ENCODE results near the gene HIPK3. TPM values are rescaled to one million over a fixed set of nuclear protein-coding genes. Genes with fewer than 3 reads are reported as not detected.
A peak's percentile ranks its signal among the peaks of the same experiment; 100 is the strongest.

The HIPK3 gene
- total and polyA plus RNA-seq, 9 of the 15 experiments (the other 6 are each of a cell fraction or from before 2014, with no cell fraction given): 2.3 to 19.6 (median 7.5) TPM

GRCh38 chr11:33329705-33330329 lies 72.6 kb downstream of the HIPK3 start (continued):
- TF ChIP-seq CREB5 (CRISPR knock-in tag; IDR thresholded peaks at IDR 0.05) (no peak), THRB (CRISPR knock-in tag; conservative IDR thresholded peaks at IDR 0.05) (no peak), ZBTB34 (CRISPR knock-in tag; IDR thresholded peaks at IDR 0.05) (no peak), HOXB6 (CRISPR knock-in tag; IDR thresholded peaks at IDR 0.05; ENCODE audit: borderline replicate concordance) (no peak), SRSF7 (optimal IDR thresholded peaks at IDR 0.05; ENCODE audit: low read depth, low read length) (no peak), DNMT1 (IDR thresholded peaks at IDR 0.05) (no peak), RAD21 (CRISPR knock-in tag; conservative IDR thresholded peaks at IDR 0.05 in 1 of 2, IDR thresholded peaks at IDR 0.05 in 1 of 2) (peak; percentile 75 to 88), FOSL1 (tag; conservative IDR thresholded peaks at IDR 0.05) (no peak), ZNF764 (CRISPR knock-in tag; IDR thresholded peaks at IDR 0.05; ENCODE audit: low read depth) (no peak), ZKSCAN3 (CRISPR knock-in tag; IDR thresholded peaks at IDR 0.05) (no peak), RREB1 (CRISPR knock-in tag; IDR thresholded peaks at IDR 0.05) (no peak), BRD4 (IDR thresholded peaks at IDR 0.05) (no peak), HES1 (IDR thresholded peaks at IDR 0.05; ENCODE audit: low read depth) (no peak), ELF4 (CRISPR knock-in tag; IDR thresholded peaks at IDR 0.05) (no peak), ZBTB33 (CRISPR knock-in tag; IDR thresholded peaks at IDR 0.05) (no peak)
